ENCODE results near the gene PHACTR3.
"Not testable (repeated sequence)": the region's sequence is repeated elsewhere in the genome, so short reads cannot be mapped to it uniquely, and the experiment has no call there.

Gene PHACTR3

GRCh38 chr20:59832406-59833363 lies 228.3 kb downstream of the PHACTR3 start:
- no peak for DNase-seq

GRCh38 chr20:59835057-59835447 lies 230.7 kb downstream of the PHACTR3 start:
- no peak for DNase-seq

- no peak for DNase-seq
Observed at GRCh38 chr20:59835448-59836395, 231.4 kb downstream of the PHACTR3 start.

GRCh38 chr20:59836767-59837166 lies 232.4 kb downstream of the PHACTR3 start:
- DNase-seq, result no peak

- DNase-seq, result no peak
Observed at GRCh38 chr20:59837623-59838394, 233.5 kb downstream of the PHACTR3 start.

GRCh38 chr20:59839400-59839799 lies 235.1 kb downstream of the PHACTR3 start:
- no peak for DNase-seq

- no peak for DNase-seq
Observed at GRCh38 chr20:59845472-59845871, 241.1 kb downstream of the PHACTR3 start.

- no peak for DNase-seq
Observed at GRCh38 chr20:59848182-59848581, 243.8 kb downstream of the PHACTR3 start.

GRCh38 chr20:59850018-59850641 lies 245.8 kb downstream of the PHACTR3 start:
- peak in 1 of 2 experiments; percentile 58 for DNase-seq

- not testable (repeated sequence) for DNase-seq
Observed at GRCh38 chr20:59856526-59856925, 252.2 kb downstream of the PHACTR3 start.

- DNase-seq, result not testable (repeated sequence)
Observed at GRCh38 chr20:59856941-59857340, 252.6 kb downstream of the PHACTR3 start.

- DNase-seq, result no peak
Observed at GRCh38 chr20:59857966-59858365, 253.6 kb downstream of the PHACTR3 start.

GRCh38 chr20:59858425-59858824 lies 254.1 kb downstream of the PHACTR3 start:
- no peak for DNase-seq

- no peak for DNase-seq
Observed at GRCh38 chr20:59861401-59861800, 257.1 kb downstream of the PHACTR3 start.

- no peak for DNase-seq
Observed at GRCh38 chr20:59863058-59863457, 258.7 kb downstream of the PHACTR3 start.

GRCh38 chr20:59864726-59865125 lies 260.4 kb downstream of the PHACTR3 start:
- DNase-seq, result no peak

GRCh38 chr20:59866338-59866737 lies 262.0 kb downstream of the PHACTR3 start:
- DNase-seq, result no peak

GRCh38 chr20:59871096-59871495 lies 266.8 kb downstream of the PHACTR3 start:
- DNase-seq, result no peak

GRCh38 chr20:59873409-59873808 lies 269.1 kb downstream of the PHACTR3 start:
- DNase-seq, result no peak

GRCh38 chr20:59880198-59880597 lies 275.9 kb downstream of the PHACTR3 start:
- DNase-seq, result no peak

- DNase-seq, result no peak
Observed at GRCh38 chr20:59884494-59884893, 280.2 kb downstream of the PHACTR3 start.

- no peak for DNase-seq
Observed at GRCh38 chr20:59888050-59888449, 283.7 kb downstream of the PHACTR3 start.
